ENCODE data around the gene SUPT6H. TPM values are rescaled to one million over a fixed set of nuclear protein-coding genes. Genes with fewer than 3 reads are reported as not detected.

SUPT6H gene
- total and polyA plus RNA-seq, 9 of the 15 experiments (the other 6 are each of a cell fraction or from before 2014, with no cell fraction given): 1.7 to 77.7 (median 49.2) TPM

GRCh38 chr17:28661635-28662526 lies at the start of gene SUPT6H, which contains the start of gene SDF2 (continued):
- no peak for TF ChIP-seq EP300 (IDR thresholded peaks at IDR 0.05; ENCODE audit: low read length)
- TF ChIP-seq SREBF1 (IDR thresholded peaks at IDR 0.05; ENCODE audit: borderline replicate concordance, low read depth, low read length): 0 out of 2 replicates have a peak, but pooled peaks have one; percentile 2
- no peak for TF ChIP-seq EHMT2 (IDR thresholded peaks at IDR 0.05)
- TF ChIP-seq CEBPB (tag; IDR thresholded peaks at IDR 0.05): peak; percentile 42; the same call in 1 of the 2 replicates
- TF ChIP-seq ZKSCAN8 (CRISPR knock-in tag; IDR thresholded peaks at IDR 0.05): no peak
- TF ChIP-seq ILF3 (IDR thresholded peaks at IDR 0.05; ENCODE audit: borderline replicate concordance): no peak
- TF ChIP-seq TBL1XR1 (IDR thresholded peaks at IDR 0.05; ENCODE audit: low read length in 2 of 2): no peak; a peak in 1 of 4 replicates
- no peak for TF ChIP-seq HDAC6 (IDR thresholded peaks at IDR 0.05; ENCODE audit: low read depth, low read length)
- TF ChIP-seq JUN (IDR thresholded peaks at IDR 0.05; ENCODE audit: borderline replicate concordance, low read depth, low read length): peak; percentile 66
- no peak for TF ChIP-seq JUN (CRISPR knock-in tag; IDR thresholded peaks at IDR 0.05; ENCODE audit: borderline replicate concordance)
- no peak for TF ChIP-seq ZNF280B (CRISPR knock-in tag; IDR thresholded peaks at IDR 0.05)
- TF ChIP-seq SMARCE1 (IDR thresholded peaks at IDR 0.05): peak; percentile 37; the same call in 1 of the 2 replicates
- no peak for TF ChIP-seq ZBTB34 (CRISPR knock-in tag; IDR thresholded peaks at IDR 0.05)
- TF ChIP-seq AFF1 (IDR thresholded peaks at IDR 0.05; ENCODE audit: low read depth in 1 of 2, partially characterized antibody in 2 of 2): no peak

All from K562 (cell line).